ENCODE results near the gene ZNF768.
"Not testable (repeated sequence)": the region's sequence is repeated elsewhere in the genome, so short reads cannot be mapped to it uniquely, and the experiment has no call there.

Gene ZNF768

DNA sequence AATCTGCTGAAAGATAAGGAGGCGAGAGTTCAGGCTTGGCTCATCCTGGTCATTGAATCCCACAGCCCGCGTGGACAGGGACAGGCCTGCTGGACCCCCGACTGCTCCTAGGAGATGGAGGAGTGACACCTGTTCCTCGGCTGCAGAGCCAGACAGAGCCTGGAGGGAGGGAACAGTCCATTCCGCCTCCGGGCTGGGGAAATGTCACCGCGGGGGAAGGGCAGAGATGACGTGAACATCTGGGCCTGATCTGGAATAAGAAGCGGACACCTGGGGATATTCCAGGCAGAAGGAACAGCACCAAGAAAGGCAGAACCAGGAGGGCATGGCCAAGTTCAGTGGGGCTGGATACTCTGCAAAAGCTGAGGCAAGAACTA, 6.8 kb upstream of the ZNF768 start:
- no peak for DNase-seq (ENCODE audit: low read depth in 2 of 2)

DNA sequence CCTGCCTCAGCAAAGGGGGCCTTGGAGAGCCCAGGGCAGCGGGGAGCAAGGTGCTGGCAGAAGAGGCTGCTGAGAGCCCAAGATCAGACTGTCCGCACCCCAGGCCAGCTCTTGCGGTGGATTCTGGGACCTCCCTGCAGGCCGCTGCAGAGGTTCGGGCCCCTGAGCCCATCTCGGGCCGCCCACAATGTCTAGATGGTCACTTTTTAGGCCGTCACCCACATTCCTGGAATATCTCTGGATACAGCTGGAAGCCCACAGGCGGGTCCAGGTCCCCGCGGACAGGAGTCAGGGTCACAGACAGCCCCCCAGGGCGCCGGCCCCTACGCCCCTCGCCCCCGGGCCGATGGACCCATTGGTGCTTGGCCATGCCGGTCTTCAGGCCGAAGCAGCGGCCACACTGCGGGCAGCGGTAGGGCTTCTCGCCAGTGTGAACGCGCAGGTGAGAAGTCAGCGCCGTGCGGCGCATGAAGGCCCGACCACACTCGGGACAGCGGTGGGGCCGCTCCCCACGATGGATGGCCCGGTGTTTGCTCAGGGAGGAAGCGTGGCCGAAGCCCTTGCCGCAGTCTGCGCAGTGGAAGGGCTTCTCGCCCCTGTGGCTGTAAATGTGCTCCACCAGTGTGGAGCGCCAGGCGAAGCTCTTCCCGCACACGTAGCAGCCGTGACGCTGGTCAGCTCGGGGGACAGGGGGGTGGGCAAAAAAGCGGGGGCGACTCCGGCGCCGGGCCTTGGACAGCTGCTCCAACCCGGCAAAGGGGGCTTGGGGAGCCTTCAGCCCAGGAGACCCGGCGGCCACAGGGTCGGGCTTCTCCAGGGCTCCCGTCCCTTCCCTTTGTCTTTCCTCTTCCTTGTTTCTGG, 6.1 kb upstream of the ZNF768 start:
- DNase-seq (ENCODE audit: low read depth in 2 of 2) = no peak

DNA sequence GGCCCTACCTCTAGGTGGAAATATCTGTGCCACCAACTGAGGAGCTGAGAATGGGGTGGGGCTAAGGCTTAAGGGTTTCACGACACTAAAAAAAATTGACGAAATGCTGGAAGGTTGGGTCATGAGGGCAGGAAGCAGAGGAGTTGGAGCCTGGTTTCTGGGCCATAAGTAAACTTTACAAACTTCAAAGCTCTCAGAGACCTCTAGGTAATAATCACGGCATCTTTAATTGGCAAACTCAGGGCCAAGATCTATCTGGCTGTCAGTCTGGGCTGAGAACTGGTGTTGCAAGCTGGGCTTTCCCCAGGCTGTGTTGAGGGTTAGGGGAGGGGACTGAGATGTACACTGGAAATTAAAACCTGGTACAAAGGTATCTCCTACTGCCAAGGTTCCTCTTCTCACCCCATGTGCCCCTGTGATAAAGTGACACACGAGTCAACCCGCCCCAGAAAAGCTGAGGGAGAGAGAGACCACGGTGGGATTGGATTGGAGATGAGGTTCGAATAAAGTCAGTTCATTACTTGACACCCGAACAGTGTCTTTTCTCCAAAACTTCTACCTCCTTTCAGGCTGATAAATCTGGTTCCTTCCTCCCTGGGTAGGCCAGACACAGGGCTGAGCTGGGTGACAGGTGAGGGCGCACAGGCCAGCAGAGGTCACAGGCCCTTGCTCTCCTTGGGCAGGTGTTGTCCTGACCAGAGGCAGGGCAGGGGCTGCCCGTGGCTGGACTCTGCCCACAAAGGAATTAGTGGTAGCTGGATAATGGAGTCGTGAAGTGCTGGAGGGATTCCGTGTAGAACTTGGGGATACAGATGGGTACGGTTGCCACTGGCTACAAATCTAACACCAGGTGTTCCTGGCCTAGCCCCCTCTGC, 4.0 kb upstream of the ZNF768 start:
- DNase-seq (ENCODE audit: low read depth in 2 of 2) = no peak

DNA sequence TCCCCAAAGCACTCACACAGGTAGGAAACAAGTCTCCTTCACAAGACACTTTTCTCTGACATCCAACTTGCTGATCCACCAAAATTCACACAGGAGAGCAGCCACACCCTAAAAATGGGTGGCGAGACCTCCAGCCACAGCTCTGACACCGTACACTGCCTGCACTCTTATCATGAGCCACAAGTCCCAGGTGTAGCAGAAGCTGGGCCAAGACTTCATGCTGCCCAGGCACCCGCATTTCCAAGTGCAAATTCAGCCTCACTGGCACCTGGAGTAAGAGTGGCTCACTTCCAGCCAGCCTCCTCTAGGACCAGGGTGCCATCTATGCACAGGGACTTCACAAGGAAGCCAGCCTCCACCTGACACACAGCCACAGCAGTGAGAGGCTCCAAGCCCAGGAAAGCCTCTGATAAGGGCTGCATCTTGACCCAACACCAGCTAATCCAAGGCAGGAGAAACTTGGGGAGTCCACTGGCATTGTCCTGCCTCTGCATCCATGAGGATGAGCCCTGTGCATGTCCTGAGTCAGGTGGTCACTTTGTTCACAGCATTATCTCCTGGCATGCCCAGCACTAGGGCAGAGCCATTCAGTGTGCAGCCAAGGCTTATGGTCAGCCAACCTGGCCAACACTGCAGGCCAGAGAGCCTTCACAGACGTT, 2.6 kb upstream of the ZNF768 start:
- no peak for DNase-seq (ENCODE audit: low read depth in 2 of 2)

DNA sequence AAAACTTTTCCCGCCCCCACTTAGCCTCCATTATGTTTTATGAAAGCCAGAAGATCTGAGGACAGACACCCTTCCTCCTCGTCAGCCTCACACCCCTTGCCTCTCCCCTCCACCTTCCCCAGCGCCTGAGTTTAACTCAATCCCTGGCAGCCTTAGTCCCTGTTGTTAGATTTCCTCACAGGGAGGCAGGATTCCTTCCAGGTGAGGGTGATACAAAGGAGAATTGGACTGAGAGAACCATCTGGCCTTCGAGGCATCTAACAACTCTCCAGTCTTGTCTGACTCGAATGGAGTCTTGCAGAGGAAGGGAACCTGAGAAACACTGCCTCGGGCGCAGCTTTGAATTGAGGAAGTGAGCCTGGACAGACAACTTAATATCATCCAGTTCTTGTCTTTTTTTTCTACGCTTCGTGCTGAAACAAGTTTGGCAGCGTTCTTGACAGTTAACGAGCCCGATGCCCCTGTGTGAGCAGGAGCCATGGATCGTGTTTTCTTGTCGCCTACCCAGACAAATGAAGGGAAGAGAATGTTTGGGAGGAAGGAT, 1.3 kb upstream of the ZNF768 start:
- DNase-seq (ENCODE audit: low read depth in 2 of 2) = no peak

DNA sequence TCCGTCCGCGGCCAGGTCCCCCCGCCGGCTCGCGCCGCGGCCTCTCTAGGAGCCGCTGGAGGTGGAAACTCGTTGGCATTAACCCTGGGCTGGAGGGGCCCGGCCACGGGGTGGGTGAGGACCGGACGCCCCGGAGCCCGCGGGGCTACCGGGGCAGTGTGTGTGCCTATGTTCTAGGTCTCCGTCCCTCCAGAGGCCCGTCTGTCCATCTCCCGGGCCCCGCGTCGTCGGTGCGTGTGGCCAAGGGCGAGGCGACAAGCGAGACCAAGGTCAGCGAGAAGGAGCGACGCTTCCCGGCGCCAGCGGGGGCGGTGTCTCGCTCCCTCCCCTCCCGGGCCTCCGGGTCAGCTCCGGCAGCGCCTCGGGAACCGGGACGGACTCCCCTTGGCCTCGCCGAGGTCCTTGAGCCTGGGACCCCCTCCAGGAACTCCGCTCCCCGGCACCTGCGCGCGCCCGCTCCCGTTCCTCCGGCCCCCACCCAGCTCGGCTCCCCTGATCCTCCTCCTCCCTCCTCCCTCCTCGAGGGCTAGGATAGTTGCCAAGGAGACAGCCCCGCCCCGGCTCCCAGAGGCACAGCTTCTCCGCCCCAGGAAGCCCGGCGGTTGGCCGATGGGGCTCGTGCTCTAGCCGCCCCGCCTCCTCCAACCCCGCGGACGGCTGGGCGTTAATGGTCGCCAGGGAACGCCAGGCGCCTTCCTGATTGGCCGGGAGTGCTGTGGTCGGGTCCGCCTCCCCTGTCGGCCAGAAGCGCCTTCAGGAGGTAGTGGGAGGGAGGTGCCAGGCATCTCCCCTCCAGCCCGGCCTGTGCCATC, 663 bp upstream of the ZNF768 start:
- DNase-seq (ENCODE audit: low read depth in 2 of 2) = peak; percentile 89 to 97

DNA sequence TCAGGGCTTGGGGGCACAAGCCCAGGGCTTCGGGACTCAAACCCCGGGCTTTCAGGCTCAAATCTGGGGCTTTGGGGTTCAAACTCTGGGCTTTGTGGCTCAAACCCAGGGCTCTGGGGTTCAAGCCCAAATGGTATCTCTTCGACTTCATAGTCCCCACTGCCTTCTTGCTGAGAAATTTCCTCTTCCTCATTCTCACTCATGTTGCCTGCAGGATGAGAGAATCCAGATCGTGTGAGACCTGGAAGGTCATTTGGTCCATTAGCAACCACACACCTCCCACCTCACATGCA, 576 bp downstream of the ZNF768 start:
- DNase-seq (ENCODE audit: low read depth in 2 of 2) = no peak

DNA sequence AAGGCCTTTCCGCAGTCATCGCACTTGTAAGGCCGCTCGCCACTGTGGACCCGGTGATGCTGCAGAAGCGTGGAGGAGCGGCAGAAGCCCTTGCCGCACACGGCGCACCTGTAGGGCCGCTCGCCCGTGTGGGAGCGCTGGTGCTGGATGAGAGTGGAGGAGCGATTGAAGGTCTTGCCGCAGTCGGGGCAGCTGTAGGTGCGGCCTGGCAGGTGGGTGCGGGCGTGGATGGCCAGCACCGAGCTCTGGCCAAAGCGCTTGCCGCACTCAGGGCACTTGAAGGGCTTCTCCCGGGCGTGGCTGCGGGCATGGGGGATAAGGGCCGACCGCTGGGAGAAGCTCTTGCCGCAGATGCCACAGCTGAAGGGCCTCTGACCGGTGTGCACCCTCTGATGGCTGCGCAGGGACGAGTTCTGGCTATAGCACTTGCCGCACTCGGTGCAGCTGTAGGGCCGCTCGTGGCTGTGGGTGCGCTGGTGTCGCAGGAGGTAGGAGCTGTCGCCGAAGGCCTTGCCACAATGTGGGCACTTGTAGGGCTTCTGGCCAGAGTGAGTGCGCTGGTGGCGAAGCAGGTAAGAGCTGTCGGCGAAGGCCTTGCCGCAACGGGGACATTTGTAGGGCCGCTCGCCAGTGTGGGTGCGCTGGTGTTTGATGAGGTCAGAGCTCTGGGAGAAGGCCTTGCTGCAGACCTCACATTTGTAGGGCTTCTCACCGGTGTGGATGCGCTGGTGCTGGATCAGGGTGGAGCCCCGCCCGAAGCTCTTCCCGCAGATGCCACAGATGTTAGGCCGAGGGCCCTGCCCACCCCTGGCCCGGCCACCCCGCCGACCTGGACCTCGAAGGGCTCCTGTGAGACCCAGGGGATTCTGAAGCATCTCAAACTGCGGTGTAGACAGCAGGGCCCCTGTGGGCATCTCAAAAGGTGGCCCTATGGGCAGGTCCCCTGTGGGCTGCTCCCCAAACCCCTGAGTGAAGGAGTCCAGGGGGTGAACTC, 1.5 kb downstream of the ZNF768 start:
- DNase-seq (ENCODE audit: low read depth in 2 of 2) = no peak

DNA sequence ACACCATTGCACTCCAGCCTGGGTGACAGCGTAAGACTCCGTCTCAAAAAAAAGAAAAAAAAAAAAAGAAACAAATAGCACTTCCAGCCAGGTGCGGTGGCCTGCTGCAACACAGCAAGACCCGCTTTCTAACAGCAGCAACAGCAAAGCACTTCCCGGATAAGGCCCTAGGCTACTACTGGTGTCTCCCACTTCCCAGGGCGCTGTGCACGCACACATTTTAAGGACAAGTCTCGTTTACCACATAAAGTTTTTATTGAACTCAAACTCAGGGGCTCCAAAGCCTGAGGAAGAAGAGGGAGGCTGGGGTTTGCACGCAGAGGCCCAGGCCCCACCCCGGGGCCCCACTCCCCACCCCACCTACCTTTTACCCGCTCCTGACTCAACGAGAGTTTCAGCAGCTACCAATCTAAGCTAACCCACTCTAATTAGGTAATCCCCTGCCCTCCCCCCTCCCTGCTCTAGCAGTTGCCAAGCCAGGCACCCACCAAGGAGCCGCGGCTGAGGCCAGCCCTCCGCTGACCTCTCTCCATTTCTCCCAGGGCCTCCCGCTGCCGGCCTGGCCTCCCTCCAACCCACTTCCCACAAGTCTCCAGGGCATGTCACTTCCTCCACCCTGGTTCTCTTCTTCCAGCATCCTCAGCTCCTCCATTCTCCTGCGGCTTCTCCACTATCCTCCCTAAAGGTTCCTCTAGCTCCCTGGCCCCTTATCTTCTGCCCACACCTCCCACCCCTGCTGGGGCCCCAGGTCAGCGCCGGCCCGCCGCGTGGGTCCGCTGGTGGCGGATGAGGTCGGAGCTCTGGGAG, 2.4 kb downstream of the ZNF768 start:
- DNase-seq (ENCODE audit: low read depth in 2 of 2) = no peak

DNA sequence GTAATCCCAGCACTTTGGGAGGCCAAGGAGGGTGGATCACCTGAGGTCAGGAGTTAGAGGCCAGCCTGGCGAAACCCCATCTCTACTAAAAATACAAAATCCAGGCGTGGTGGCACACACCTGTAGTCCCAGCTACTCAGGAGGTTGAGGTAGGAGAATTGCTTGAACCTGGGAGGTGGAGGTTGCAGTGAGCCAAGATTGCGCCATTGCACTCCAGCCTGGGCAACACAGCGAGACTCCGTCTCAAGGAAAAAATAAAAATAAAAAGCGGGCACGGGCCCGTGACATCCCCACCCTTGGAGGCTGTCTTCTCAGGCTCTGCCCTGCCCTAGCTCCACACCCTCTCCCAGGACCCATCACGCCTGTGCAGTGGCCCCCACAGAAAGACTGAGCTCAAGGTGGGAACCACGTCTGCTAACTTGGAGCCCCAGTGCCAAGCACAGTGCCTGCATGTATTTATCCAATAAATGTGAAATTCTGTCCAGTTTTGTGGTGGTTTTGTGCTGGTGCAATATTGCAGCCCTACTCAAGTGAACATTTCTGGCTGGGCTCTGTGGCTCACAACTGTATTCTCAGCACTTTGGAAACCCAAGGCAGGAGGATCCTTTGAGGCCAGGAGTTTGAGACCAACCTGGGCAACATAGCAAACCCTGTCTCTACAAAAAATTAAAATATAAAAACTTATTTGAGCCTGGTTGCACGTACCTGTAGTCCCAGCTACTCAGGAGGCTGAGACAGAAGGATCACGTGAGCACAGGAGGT, 3.5 kb downstream of the ZNF768 start:
- DNase-seq (ENCODE audit: low read depth in 2 of 2) = not testable (repeated sequence)

DNA sequence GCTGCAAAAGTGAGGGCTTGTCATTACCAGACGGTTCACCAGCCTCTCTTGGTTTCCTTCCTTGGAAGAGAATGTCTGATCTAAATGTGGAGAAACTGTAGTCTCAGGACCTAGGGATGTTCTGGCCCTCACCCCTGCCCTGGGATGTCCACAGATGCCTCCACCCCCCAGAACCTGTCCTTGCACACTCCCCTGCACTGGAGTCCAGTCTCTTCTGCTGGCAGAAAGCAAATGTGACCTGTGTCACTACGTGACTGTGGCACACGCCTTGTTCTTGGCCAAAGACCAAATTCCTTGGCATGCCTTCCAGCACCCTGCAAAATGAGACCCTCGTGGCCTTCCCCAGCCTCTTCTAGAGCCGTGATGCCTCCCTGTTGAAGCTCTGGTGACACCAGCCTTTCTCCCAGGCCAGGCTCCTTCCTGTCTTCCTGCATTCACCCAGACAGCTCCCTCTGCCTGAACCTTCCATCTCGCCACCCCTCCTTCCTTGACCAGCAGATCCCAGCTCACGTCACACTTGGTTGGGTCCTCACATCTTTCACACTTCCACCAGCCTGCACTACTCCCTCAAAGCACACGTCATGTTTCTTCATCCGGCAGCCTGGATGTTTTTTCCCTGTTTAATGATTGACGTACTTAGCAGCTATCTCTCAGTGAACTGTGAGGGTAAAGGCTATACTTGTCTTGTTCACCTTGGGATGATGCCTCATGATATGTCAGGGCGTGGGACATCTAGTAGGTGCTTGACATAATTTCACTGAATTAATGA, 4.3 kb downstream of the ZNF768 start:
- DNase-seq (ENCODE audit: low read depth in 2 of 2) = no peak

DNA sequence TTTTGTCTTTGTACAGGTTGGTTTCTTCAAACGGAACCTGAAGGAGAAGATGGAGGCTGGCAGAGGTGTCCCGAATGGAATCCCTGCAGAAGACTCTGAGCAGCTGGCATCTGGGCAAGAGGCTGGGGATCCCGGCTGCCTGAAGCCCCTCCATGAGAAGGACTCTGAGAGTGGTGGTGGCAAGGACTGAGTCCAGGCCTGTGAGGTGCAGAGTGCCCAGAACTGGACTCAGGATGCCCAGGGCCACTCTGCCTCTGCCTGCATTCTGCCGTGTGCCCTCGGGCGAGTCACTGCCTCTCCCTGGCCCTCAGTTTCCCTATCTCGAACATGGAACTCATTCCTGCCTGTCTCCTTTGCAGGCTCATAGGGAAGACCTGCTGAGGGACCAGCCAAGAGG, 4.9 kb downstream of the ZNF768 start:
- no peak for DNase-seq (ENCODE audit: low read depth in 2 of 2)

DNA sequence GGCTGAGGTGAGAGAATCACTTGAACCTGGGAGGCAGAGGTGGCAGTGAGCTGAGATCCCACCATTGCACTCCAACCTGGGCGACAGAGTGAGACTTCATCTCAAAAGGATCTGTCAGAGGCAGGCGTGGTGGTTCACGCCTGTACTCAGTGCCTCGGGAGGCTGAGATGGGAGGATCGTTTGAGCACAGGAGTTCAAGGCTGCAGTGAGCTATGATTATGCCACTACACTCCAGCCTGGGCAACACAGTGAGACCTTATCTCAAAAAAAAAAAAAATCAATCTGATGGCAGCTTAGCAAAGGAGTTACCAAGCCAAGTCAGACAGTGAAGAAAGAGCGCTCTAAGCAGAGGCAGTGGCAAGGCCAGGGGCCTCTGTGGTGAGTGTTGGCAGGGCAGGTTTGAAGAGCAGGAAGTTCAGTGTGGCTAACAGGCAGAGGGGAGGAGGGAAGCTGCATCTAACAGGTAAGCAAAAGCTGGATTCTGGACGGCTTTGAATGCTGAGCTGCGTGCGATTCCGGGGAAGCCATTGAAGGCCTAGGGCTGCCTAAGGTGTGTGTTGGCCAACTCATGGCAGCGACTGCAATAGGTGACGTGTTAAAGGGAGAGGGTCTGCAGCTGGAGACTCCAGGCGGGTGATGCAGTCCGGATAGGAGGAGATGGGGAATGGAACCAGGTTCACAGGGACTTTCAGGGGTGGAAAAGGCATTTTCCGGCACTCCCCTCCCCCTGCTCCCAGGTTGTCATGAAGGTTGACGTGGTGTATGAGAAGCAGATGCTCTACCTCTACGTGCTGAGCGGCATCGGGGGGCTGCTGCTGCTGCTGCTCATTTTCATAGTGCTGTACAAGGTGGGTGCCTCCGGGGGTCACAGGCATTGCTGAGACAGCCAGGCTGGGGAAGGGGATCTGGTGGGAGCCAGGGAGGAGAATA, 7.0 kb downstream of the ZNF768 start:
- no peak for DNase-seq (ENCODE audit: low read depth in 2 of 2)

DNA sequence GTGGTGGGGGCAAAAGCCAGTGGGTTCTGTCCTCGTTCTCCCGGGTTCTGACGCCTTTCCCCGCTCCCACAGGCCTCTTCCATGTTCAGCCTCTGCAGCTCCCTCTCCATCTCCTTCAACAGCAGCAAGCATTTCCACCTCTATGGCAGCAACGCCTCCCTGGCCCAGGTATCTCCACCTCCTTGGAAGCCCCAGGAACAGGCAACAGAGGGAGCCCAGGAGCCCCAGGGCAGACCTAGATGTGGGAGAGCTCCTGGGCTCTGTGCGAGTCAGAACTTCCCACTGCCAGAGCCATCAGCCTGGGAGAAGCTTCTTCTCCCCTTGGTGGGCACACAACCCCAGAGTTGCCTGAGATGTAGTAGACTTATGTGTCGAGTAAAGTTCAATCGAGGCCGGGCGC, 7.8 kb downstream of the ZNF768 start:
- DNase-seq (ENCODE audit: low read depth in 2 of 2) = no peak

DNA sequence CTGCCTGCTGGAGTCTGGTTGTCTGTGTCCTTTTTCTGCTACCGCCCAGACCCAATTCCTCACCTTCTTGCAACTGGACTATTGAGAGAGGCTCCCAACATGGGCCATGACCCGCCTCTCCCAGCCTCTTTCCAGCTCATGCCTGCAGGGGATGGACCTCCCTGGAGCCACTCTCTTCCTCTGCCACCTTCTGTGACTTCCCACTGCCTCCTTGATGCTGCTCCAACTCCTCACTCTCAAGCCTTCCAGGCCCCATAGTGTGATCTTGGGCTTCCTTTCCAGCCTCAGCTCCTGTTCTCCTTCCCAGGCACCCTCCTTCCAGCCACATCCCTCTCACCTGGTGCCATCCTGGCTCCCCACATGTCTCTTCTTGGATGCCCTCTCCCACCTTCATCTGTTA, 11.1 kb downstream of the ZNF768 start:
- no peak for DNase-seq (ENCODE audit: low read depth in 2 of 2)

DNA sequence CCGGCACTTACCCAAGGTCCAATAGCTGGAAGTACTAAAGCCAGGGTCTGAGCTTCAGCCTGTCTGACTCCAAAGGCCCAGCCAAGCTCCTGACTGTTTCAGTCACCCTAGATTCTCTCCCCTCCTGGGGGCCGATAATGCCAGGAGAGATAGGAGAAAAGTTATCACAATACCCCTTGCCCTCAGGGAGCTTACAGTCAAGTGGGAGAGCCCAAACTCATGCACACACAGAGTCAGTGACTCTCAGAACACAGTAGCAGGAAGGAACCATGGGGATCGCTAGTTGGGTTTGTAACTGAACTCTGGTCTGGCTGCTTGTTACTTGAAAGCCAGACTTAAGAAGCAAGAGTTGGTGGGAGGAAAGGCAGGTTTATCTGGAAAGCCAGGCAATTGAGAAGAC, 14.9 kb downstream of the ZNF768 start:
- no peak for DNase-seq (ENCODE audit: low read depth in 2 of 2)

All from stimulated activated CD4-positive, alpha-beta T cell treated with anti-CD3 and anti-CD28 coated beads, Interleukin-12 subunit alpha, Interleukin-12 subunit beta, amount 100 ng/mL, for 24 hours (primary cell).